ENCODE measurements around the gene FAM114A1. TPM values are rescaled to one million over a fixed set of nuclear protein-coding genes. Genes with fewer than 3 reads are reported as not detected.

The FAM114A1 gene
- total RNA-seq, 2 donors from 2014 or later = 148 to 180 TPM

GRCh38 chr4:38857354-38858096 lies 10.1 kb upstream of the FAM114A1 start:
- H3K4me3 ChIP-seq = no peak overlapping the region
- H3K9me3 ChIP-seq = no peaks in the 10 kb centered on the region
- no peak for DNase-seq (ENCODE audit: low spot score)
- ATAC-seq (ENCODE audit: insufficient number of reproducible peaks, low FRiP score, low read depth) = no peak
- H3K27ac ChIP-seq = peak overlapping the region; percentile 29 to 43
- no peaks in the 10 kb centered on the region for H3K36me3 ChIP-seq
- no peak for TF ChIP-seq CTCF (IDR thresholded peaks at IDR 0.05)
- H3K27me3 ChIP-seq (replicated peaks; ENCODE audit: insufficient read depth) = no peaks in the 10 kb centered on the region
- H3K4me1 ChIP-seq (ENCODE audit: control insufficient read depth in 1 of 2, low read depth in 2 of 2) = peaks cover 3 to 10% of the 10 kb centered on the region in 2 donors

GRCh38 chr4:38858097-38858420 lies 9.5 kb upstream of the FAM114A1 start:
- Histone ChIP-seq H3K9me3 (no peaks in the 10 kb centered on the region), H3K4me1 (ENCODE audit: control insufficient read depth in 1 of 2, low read depth in 2 of 2) (peaks cover 3 to 10% of the 10 kb centered on the region in 2 donors), H3K27ac (peak overlapping the region in 1 of 2 donors; percentile 43), H3K4me3 (no peak overlapping the region), H3K27me3 (replicated peaks; ENCODE audit: insufficient read depth) (no peaks in the 10 kb centered on the region), H3K36me3 (no peaks in the 10 kb centered on the region)
- DNase-seq (ENCODE audit: low spot score) = no peak
- TF ChIP-seq CTCF (IDR thresholded peaks at IDR 0.05) = no peak
- no peak for ATAC-seq (ENCODE audit: insufficient number of reproducible peaks, low FRiP score, low read depth)

GRCh38 chr4:38859501-38859900 lies 8.1 kb upstream of the FAM114A1 start:
- Histone ChIP-seq H3K9me3 (no peaks in the 10 kb centered on the region), H3K36me3 (no peaks in the 10 kb centered on the region), H3K27ac (no peak overlapping the region), H3K4me3 (no peak overlapping the region), H3K27me3 (replicated peaks; ENCODE audit: insufficient read depth) (no peaks in the 10 kb centered on the region), H3K4me1 (ENCODE audit: control insufficient read depth in 1 of 2, low read depth in 2 of 2) (peaks cover 3 to 10% of the 10 kb centered on the region in 2 donors)
- no peak for ATAC-seq (ENCODE audit: insufficient number of reproducible peaks, low FRiP score, low read depth)
- DNase-seq (ENCODE audit: low spot score) = no peak
- no peak for TF ChIP-seq CTCF (IDR thresholded peaks at IDR 0.05)

DNA sequence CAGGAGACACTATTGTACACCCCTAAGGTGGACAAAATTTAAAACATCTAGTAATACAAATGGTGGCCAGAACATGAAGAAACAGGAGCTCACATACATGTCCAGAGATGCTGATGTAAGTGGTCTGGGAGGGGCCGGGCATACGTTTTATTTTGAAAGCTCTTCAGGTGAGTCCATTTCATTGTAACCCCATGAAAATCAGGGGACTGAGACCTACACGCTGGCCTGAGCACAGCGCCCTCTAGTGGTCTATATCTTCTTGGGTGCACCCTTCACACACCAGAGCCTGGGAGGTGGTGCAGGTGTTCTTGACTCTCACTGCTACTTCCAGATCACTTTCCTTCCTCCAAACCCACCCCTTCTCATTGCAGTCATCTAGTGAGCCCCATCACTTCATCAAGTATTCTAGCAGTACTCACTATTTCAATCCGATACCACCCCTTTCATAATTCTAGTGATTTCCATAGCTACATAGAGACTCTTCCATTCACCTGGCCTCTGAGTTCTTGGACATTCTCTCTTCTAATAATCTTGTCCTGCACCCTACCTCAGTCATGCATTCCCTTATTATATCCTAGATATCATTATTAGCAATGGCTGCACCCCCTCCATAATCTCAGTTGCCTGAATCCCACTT lies 6.7 kb upstream of the FAM114A1 start:
- peak; percentile 60 for TF ChIP-seq CTCF (IDR thresholded peaks at IDR 0.05)
- Histone ChIP-seq H3K36me3 (no peaks in the 10 kb centered on the region), H3K4me3 (no peak overlapping the region), H3K27me3 (replicated peaks; ENCODE audit: insufficient read depth) (no peaks in the 10 kb centered on the region), H3K27ac (no peak overlapping the region), H3K9me3 (no peaks in the 10 kb centered on the region), H3K4me1 (ENCODE audit: control insufficient read depth in 1 of 2, low read depth in 2 of 2) (peaks cover 3 to 10% of the 10 kb centered on the region in 2 donors)
- DNase-seq (ENCODE audit: low spot score) (no peak), ATAC-seq (ENCODE audit: insufficient number of reproducible peaks, low FRiP score, low read depth) (no peak)

DNA sequence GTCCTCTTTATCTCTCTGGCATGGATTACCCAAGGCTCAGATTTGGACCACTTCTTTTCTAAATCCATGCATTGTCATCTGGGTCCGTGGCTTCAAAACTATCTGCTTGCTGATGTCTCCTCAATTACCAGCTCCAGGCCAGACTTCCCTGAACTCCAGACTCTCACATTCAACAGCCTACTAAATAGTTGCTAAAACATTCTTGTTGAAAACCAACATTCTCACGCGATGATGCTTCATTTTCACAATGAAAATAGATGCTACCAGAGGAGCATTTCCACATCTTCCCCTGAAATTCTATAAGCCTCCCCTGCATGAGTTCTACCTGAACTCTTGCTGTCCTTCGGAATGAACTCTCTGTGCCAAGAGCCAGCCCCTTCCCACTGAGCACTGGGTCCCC lies 5.8 kb upstream of the FAM114A1 start:
- Histone ChIP-seq H3K27me3 (replicated peaks; ENCODE audit: insufficient read depth) (no peaks in the 10 kb centered on the region), H3K27ac (no peak overlapping the region), H3K4me3 (no peak overlapping the region), H3K36me3 (no peaks in the 10 kb centered on the region), H3K9me3 (no peaks in the 10 kb centered on the region), H3K4me1 (ENCODE audit: control insufficient read depth in 1 of 2, low read depth in 2 of 2) (peaks cover 3 to 4% of the 10 kb centered on the region in 2 donors)
- no peak for DNase-seq (ENCODE audit: low spot score)
- ATAC-seq (ENCODE audit: insufficient number of reproducible peaks, low FRiP score, low read depth) = no peak
- no peak for TF ChIP-seq CTCF (IDR thresholded peaks at IDR 0.05)

Data from thoracic aorta (tissue), 2 donors.